HG03196 (cell line): ENCODE measurements around the gene FASTK.
A peak's percentile ranks its signal among the peaks of the same experiment; 100 is the strongest.

Experiments
- ATAC-seq: cut with Tn5 transposase; IDR thresholded peaks from one replicate; pipeline ENCODE4 v1.9.1; 2021; ENCODE audit not compliant: unreplicated experiment

The FASTK gene, protein sequence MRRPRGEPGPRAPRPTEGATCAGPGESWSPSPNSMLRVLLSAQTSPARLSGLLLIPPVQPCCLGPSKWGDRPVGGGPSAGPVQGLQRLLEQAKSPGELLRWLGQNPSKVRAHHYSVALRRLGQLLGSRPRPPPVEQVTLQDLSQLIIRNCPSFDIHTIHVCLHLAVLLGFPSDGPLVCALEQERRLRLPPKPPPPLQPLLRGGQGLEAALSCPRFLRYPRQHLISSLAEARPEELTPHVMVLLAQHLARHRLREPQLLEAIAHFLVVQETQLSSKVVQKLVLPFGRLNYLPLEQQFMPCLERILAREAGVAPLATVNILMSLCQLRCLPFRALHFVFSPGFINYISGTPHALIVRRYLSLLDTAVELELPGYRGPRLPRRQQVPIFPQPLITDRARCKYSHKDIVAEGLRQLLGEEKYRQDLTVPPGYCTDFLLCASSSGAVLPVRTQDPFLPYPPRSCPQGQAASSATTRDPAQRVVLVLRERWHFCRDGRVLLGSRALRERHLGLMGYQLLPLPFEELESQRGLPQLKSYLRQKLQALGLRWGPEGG

GRCh38 chr7:151080522-151081169, at the start of gene FASTK:
Gene FASTK, minus strand, starts transcription at chr7:151080809. Its CDS starts 43 bp downstream, at chr7:151080766.
- ATAC-seq, result peak; percentile 73

- no peak for ATAC-seq
Measured at GRCh38 chr7:151129960-151130591, 49.5 kb upstream of the FASTK start.

DNA sequence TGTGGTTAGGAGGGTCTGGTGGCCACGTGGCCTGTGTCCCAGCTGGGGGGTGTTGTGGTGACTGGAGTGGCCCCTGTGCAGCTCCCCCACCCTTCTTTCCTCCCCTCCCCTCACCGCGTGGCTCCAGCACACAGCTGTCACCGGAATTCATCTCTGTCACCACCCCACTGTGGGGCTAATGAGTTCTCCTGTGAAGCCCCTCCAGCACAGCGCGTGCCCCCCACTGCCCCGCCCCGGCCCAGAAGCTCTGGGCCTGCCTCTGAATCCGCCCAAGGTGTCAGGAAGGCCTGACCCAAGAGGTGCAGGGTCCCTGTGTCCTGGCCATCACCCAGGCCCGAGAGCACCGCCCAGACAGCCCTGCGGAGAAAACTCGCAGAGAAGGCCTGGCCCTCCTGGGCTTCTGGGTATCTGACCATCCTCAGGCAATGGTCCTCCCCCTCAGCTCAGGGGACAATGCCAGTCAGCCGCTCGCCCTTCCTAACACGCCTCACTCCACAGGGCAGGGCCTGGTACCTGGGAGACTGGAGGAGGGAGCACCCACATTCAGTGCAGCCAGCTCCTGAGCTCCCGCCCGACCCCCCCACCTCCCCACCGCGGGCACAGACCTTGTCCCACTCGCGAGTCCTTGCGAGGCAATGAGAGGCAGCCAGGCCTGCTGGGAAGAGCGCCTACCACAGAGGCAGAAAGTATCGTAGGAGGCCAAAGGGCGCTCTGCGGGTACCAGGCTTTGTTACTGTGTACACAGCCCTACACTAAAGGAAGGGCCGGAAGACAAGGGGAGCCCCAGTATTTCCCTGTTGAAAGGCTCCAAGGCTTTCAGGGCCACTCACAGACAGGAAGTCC, 48.7 kb upstream of the FASTK start:
- ATAC-seq, result no peak

GRCh38 chr7:151128716-151129115, 48.1 kb upstream of the FASTK start:
- no peak for ATAC-seq

DNA sequence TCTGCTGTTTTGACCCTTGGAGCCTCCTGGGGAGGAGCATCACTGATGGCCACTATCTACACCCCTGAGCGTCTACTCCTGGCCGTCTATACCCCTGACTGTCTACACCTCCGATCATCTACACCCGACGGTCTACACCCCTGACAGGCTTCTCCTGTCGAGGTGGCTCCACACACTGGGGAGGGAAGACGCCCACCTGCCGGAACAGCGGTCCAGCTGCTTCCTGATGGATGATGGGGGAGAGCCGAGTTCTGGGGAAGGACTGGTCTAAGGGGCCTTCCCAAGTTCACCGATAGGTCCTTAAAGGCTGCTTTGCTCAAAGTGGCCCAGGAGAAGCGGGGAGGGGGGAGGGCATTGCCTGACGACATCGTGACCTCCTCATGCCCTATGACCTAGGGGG, 47.5 kb upstream of the FASTK start:
- ATAC-seq, result no peak

GRCh38 chr7:151126491-151127137, 46.0 kb upstream of the FASTK start:
- ATAC-seq, result no peak

DNA sequence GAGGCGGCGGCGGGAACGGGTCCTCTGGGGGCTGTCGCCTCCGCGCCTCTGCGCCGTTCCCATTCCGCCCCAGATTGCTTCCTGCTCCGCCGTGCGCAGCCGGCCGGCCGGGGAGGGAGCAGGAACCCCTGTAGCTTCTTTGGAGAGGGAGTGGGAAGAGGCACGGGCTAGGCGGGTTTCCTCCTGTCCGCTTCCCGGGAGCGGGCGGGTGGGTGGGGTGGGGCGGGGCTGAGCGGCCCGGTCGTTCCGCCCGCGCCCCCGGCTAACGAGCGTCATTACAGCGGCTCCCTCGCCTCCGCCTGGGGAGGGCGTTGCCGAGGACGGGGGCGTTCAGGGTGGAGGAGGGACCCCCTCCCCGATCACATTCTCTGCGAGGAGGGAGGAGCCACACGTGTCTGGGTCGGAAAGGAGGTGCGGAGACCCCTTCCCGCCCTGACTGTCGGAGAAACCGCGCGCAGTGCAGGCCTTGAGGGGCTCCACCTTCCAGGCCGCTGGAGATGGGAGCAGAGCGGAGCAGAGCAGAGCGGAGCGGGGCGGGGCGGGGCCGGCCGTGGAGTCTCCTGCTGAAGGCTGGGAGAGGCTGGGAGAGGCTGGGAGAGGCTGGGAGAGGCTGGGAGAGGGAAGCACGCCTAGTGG, 45.4 kb upstream of the FASTK start:
- no peak for ATAC-seq

DNA sequence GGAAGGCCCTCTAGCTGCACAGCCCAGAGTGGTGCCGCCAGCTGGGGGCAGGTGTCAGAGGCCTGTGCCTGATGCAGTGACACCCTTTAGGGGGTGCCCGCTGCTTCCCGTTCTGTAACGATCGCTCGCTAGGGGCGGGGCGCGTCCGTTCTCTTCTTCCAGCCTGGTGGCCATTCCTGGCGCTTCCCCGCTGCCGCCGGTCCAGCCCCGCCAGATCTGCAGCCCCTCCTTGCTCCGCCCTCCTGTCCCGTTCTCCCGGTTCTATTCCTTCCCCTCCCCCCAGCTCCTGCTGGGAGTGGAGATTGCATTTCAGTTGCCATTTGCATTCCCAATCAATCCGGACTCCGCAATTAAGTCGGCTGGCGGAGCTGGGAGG, 44.8 kb upstream of the FASTK start:
- ATAC-seq, result no peak

DNA sequence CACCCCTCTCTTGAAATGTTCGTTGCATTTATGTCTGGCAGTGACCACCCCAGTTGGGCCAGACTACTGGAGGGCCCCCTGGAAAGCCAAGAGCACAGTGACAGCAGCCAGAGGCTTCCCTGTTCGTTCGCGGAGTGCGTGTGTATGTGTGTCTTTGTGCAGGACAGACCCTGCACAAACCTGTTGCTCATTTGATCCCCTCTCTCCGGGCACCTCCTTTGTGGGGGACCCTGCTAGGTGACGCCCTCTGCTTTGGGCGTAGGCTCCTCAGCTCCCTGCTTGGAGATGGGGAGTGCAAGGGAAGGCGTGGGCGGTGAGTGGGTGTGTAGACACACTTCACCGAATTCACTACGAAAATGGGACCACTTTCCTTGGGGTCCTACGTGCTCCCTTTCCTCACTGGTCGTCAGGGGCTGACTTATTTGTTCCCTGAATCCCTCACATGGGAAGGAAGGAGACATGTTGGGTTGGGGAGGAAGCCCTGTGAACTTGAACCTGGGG, 44.3 kb upstream of the FASTK start:
- no peak for ATAC-seq

DNA sequence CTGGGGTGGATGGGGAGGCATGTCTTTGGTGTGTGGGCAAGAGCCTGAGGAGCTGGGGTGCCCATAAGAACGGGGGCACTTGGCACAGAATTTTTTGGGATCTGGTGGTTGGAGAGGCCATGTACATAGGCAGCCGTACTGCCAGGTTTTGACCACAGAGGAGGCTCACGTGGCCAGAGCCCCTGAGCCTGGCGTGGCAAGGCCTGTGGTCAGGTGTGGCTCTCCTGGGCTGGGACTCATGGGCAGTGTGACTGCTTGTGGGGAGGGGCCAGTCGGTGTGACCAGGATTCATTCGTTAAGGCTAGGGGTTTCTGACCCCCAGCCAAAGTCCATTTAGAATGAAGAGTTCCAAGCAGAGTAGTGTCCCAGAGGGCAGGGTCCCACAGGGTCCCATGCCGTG, 43.9 kb upstream of the FASTK start:
- ATAC-seq, result no peak

- ATAC-seq, result peak; percentile 67
Measured at GRCh38 chr7:151123822-151124464, 43.3 kb upstream of the FASTK start.

DNA sequence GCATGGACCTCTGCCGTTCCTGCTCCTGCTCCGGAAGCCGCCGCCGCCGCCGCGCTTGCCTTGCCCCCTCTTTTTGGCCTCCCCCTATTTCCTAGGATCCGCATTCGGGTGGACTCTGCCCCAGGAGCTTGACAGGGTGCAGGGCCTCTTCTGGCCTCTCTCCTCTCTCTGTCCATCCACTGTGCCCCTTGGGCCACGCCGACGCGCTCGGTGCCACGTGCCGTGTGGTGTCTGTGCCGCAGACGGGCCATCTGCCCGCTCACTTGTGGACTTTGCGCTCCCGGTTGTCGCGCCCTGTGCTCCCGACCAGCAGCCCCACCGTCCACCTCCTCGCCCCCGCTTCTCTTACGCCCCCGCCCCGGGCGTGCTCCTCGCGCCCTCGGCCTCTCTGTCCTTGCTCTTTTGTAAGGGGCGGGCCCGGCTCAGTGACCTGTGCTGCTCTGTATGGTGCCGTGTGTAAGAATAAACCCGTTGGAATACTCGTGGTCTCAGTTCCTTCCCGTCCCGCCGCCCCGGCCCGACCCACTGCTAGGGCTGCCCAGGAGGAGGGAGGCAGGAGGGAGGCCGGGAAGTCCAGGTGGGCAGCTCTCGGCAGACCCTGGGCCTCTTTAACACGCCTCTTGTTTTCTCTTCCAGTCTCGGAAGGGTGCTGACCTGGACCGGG, 42.7 kb upstream of the FASTK start:
- no peak for ATAC-seq

GRCh38 chr7:151122796-151123157, 42.2 kb upstream of the FASTK start:
- no peak for ATAC-seq

DNA sequence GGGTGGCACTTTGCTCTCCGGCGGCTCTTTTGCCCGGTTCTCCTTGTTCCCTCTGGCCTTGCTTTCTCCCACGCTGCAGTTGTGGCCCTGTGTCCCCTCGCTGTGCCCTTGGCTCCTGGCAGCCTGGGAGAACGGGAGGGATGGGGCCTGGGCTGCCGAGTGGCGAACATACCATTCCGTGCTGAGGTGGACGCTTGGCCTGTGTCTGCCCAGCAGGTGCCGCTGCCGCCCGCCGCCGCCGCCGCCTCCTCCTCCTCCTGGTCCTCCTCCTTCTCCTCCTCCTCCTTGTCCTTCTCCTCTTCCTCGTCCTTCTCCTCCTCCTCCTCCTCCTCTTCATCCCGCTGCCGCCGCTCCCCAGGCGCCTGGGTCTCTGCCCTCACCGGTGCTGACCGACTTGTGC, 41.7 kb upstream of the FASTK start:
- ATAC-seq, result no peak

DNA sequence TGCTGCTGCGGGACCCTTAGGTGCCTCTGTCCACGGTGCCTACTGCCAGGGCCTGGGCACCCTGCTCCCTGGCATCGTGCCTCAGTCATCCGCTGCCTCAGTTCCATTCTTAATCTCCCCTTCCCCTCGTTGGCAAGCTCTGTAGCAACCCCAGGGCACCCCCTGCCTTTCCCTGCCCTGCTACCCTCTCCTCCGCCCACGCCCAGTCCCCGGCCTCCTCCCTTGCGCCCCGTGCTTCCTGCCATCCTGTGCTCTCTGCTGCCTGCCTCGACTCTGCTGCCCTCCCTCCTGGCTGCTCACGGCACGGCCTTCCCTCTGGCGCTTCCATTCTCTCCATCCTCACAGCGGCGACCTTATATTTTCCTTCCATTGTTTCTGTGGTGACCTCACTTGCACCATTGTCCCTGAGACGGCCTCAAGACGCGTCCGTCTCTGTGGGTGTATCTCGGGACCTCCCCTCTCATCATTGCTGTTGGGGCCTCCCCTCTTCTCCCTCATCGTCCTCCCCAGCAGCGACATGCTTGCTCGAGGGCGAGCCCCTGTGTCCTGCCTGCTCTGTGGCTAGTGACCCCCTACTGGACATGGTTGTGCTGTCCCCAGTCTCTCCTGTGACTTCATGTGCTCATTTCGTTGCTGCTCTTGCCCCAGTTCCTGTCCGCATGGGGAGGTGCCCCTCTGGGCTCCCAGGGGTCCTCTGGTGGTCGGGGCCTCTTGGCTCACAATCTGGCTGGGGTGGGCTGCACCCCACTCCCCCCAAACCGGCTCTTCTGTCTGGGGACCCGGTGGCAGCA, 41.0 kb upstream of the FASTK start:
- ATAC-seq, result no peak

GRCh38 chr7:151120896-151121295, 40.3 kb upstream of the FASTK start:
- no peak for ATAC-seq

DNA sequence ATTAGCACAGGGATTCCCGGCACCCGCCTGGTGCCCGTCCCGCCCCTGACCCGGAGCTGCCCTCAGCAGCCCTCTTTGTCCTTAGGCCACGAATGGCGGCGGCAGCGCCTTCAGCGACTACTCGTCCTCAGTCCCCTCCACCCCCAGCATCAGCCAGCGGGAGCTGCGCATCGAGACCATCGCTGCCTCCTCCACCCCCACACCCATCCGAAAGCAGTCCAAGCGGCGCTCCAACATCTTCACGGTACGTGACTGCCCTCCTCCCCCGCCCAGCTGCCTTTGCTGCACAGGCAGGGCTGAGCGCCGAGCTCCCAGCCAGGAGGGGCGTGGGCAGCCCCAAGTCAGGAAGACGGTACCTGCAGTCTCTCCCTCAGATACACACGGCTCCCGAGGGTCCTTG, 39.3 kb upstream of the FASTK start:
- no peak for ATAC-seq

- no peak for ATAC-seq
Measured at GRCh38 chr7:151119055-151119415, 38.4 kb upstream of the FASTK start.
